Loucy (cell line): ENCODE data around the gene UBQLN1.

ENCODE experiments used
- CTCF ChIP-seq: fragments of 200-600 bp; sonication (generic); conservative IDR thresholded peaks from 2 replicates; pipeline ENCODE4 v1.5.1; 2014; ENCODE audit warnings: mild to moderate bottlenecking, antibody characterized with exemption, low read length
- EZH2phosphoT487 ChIP-seq: fragments of 200-600 bp; IDR thresholded peaks from 2 replicates; pipeline ENCODE4 v1.6.1; 2018; ENCODE audit warnings: antibody characterized with exemption, mild to moderate bottlenecking, moderate library complexity, borderline replicate concordance

DNA sequence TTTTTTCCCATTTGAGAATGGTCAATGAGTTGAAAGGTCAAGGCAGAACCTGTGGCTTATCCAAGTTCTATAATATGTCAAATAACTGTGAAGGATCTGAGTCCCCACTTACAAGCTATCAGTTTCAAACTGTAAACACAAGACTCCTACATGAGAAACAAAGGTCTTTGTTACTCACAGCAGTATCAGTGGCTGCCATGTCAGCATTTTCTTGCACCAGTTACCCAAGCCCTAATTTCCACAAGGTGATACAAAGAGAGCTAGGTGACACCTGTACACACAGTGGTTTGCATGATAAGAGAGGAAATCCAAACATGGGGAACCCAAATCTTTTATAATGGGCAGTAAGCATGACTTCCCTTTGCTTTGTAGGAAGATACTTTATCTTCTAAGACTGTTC, 8.0 kb upstream of the UBQLN1 start:
- TF ChIP-seq CTCF (no peak), EZH2phosphoT487 (no peak)
